Motor neuron (in vitro differentiated cells): ENCODE measurements around the gene CD47. TPM values are rescaled to one million over a fixed set of nuclear protein-coding genes. Genes with fewer than 3 reads are reported as not detected.
A peak's percentile ranks its signal among the peaks of the same experiment; 100 is the strongest.

Experiments used
- ATAC-seq, 8 experiments: fragments of 200-7000 bp; cut with Tn5 transposase; replicated peaks in 6 of 8; 2 replicates each; pipeline ENCODE4 v1.8.0; 2021; ENCODE audit warnings: mild to moderate bottlenecking in 8 of 8, moderate library complexity in 8 of 8
- H3K27ac ChIP-seq, 2 donors: fragments of 250-450 bp; sonication (Bioruptor Pico); 2 replicates each; pipeline ENCODE4 v1.9.0; 2021; ENCODE audit warnings: antibody characterized with exemption in 2 of 2, mild to moderate bottlenecking in 2 of 2, moderate library complexity in 1 of 2
- H3K4me1 ChIP-seq, 2 donors: fragments of 250-450 bp; sonication (Bioruptor Pico); replicated peaks in 1 of 2; 2 replicates each; pipeline ENCODE4 v1.6.1; 2021; ENCODE audit warnings: antibody characterized with exemption in 2 of 2, mild to moderate bottlenecking in 2 of 2, moderate library complexity in 1 of 2
- H3K4me3 ChIP-seq, 5 donors: fragments of 250-450 bp; sonication (Bioruptor Pico); 2 replicates each; pipeline ENCODE4 v1.9.0; 2021; ENCODE audit warnings: antibody characterized with exemption in 5 of 5, mild to moderate bottlenecking in 5 of 5, moderate library complexity in 4 of 5
- WGBS, 10 experiments: fragments of 450-650 bp; shearing (Covaris generic); methylation state at CpG; one replicate each; pipeline ENCODE4 v1.0.0; 2022; 5-methylcytosine and 5-hydroxymethylcytosine counted together
- in situ Hi-C, 9 experiments: fragments of 400-800 bp; cut with MboI; loops; one replicate each; pipeline ENCODE4 v1.15.0; 2021; ENCODE audit warnings: low sequenced_read_pairs in 9 of 9, low pct_unique_long_range_greater_than_20kb in 2 of 9; ENCODE audit not compliant: unreplicated experiment in 9 of 9
- total RNA-seq, 8 experiments: library from RNA; unstranded; fragments of 300-600 nt; gene quantifications; 2 replicates each; pipeline versions ENCODE4 v1.2.3 to v1.2.4, GENCODE V29; 2022

Gene CD47
- total RNA-seq, result 100 to 1,000 TPM in 3 of 8 experiments, 10 to 100 TPM in 5; 29.5 to 184 (median 77.9) TPM

GRCh38 chr3:108090701-108091497 lies at the start of gene CD47:
Gene CD47, minus strand, starts transcription at chr3:108091031. Its CDS starts 123 bp downstream, at chr3:108090908.
- 0 to 18% (median 4%) methylated on average over 5 to 18 of the region's 106 CpGs; no CpG with 5 or more reads in 7 of the 10 experiments for WGBS, 10 experiments
- peak; percentile 68 to 96 (median 92) for ATAC-seq
- Histone ChIP-seq H3K27ac (peak within 1 kb of the TSS; percentile 24 to 48), H3K4me3 (peak within 1 kb of the TSS; percentile 64 to 87 (median 78)), H3K4me1 (peaks cover 0 to 12% of the 10 kb centered on the region in 2 donors)
- in situ Hi-C loops, result no loop called here

- WGBS, 10 experiments, result 39 to 96% (median 88%) methylated on average over 1 to 5 of the region's 5 CpGs
- in situ Hi-C loops, result no loop called here
Observed at GRCh38 chr3:108137460-108137814, 46.6 kb upstream of the CD47 start.

GRCh38 chr3:108136561-108137459 lies 46.0 kb upstream of the CD47 start:
- no peak for ATAC-seq
- in situ Hi-C loops, result no loop called here
- WGBS, 10 experiments, result 73 to 96% (median 86%) methylated on average over 1 to 8 of the region's 13 CpGs; no CpG with 5 or more reads in 1 of the 10 experiments

More at GRCh38 chr3:108137460-108137814, 46.6 kb upstream of the CD47 start:
- no peaks in the 10 kb centered on the region for H3K4me1 ChIP-seq
- no peak for ATAC-seq
- no peak overlapping the region for H3K27ac ChIP-seq
- H3K4me3 ChIP-seq, result no peak overlapping the region

DNA sequence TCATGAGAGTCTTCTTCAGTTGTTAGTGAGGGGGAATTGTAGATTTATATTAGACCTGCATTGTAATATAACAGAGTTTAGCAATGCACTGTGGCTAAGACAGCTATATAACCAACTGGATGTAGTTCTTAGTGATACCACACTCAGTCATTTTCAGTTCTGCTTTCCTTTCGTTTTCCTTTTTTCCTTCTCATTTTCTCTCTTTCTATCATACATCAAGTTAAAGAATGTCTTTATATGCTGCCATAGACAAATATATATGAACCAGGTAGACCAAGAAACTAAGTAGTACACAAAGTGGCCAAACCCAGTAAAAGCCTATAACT lies 43.7 kb upstream of the CD47 start:
- WGBS, 10 experiments, result 50 to 100% (median 77%) methylated on average over 1 of the region's 1 CpG; no CpG with 5 or more reads in 2 of the 10 experiments

More at GRCh38 chr3:108136561-108137459, 46.0 kb upstream of the CD47 start:
- no peak overlapping the region for H3K4me3 ChIP-seq
- H3K27ac ChIP-seq, result no peak overlapping the region
- no peaks in the 10 kb centered on the region for H3K4me1 ChIP-seq

GRCh38 chr3:108133858-108134554 lies 43.2 kb upstream of the CD47 start:
- 47 to 100% (median 80%) methylated on average over 3 to 5 of the region's 5 CpGs for WGBS, 10 experiments
- H3K4me3 ChIP-seq, result no peak overlapping the region
- in situ Hi-C loops, result no loop called here
- H3K4me1 ChIP-seq, result no peaks in the 10 kb centered on the region
- no peak for ATAC-seq
- H3K27ac ChIP-seq, result no peak overlapping the region

More for the DNA sequence above, 43.7 kb upstream of the CD47 start:
- Histone ChIP-seq H3K4me1 (no peaks in the 10 kb centered on the region), H3K4me3 (no peak overlapping the region), H3K27ac (no peak overlapping the region)
- in situ Hi-C loops, result no loop called here
- ATAC-seq, result no peak

- no peak overlapping the region for H3K4me3 ChIP-seq
- no peak overlapping the region for H3K27ac ChIP-seq
- H3K4me1 ChIP-seq, result no peaks in the 10 kb centered on the region
- no peak for ATAC-seq
- in situ Hi-C loops, result no loop called here
Observed at GRCh38 chr3:108133048-108133369, 42.2 kb upstream of the CD47 start.

GRCh38 chr3:108131475-108132134 lies 40.8 kb upstream of the CD47 start:
- peak in 2 of 8 experiments; percentile 61 to 69 for ATAC-seq
- H3K4me3 ChIP-seq, result no peak overlapping the region
- 3 to 86% (median 51%) methylated on average over 4 to 9 of the region's 9 CpGs; no CpG with 5 or more reads in 2 of the 10 experiments for WGBS, 10 experiments
- H3K27ac ChIP-seq, result no peak overlapping the region
- H3K4me1 ChIP-seq, result no peaks in the 10 kb centered on the region
- in situ Hi-C loops, result no loop called here

GRCh38 chr3:108130701-108131474 lies 40.1 kb upstream of the CD47 start:
- no peak overlapping the region for H3K27ac ChIP-seq
- peaks cover 0 to 6% of the 10 kb centered on the region in 2 donors for H3K4me1 ChIP-seq
- ATAC-seq, result peak in 4 of 8 experiments; percentile 50 to 89 (median 83)
- in situ Hi-C loops, result no loop called here
- no peak overlapping the region for H3K4me3 ChIP-seq

DNA sequence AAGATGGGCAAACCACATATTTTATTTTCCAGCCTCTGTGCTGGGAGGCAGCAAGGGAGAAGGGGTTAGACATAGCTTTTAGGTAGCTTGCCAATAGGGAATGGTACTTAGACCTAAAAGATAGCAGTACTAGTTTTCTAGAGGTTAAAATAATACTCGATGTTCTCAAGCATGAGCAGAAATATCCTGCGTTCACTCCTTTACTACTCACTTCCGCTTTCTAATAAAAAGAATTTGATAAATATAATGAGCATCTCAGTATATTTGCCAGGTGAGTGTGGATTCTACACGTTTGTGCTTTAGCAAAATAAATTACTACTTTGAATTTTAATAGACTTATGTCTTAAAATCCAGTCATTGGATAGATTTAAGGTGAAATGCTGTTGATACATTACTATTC lies 39.4 kb upstream of the CD47 start:
- WGBS, 10 experiments, result 40 to 92% (median 78%) methylated on average over 1 to 4 of the region's 4 CpGs; no CpG with 5 or more reads in 1 of the 10 experiments
- Histone ChIP-seq H3K27ac (no peak overlapping the region), H3K4me3 (no peak overlapping the region), H3K4me1 (peaks cover 5 to 6% of the 10 kb centered on the region in 2 donors)
- in situ Hi-C loops, result no loop called here
- no peak for ATAC-seq

GRCh38 chr3:108127301-108127988 lies 36.6 kb upstream of the CD47 start:
- WGBS, 10 experiments, result 76 to 96% (median 85%) methylated on average over 3 to 9 of the region's 9 CpGs
- Histone ChIP-seq H3K4me1 (peaks cover 15 to 19% of the 10 kb centered on the region in 2 donors), H3K27ac (no peak overlapping the region), H3K4me3 (no peak overlapping the region)
- in situ Hi-C loops, result no loop called here
- no peak for ATAC-seq

- WGBS, 10 experiments, result 100% methylated on average over 1 of the region's 1 CpG; no CpG with 5 or more reads in 5 of the 10 experiments
- Histone ChIP-seq H3K4me3 (no peak overlapping the region), H3K27ac (no peak overlapping the region), H3K4me1 (peaks cover 15 to 19% of the 10 kb centered on the region in 2 donors)
- no peak for ATAC-seq
- in situ Hi-C loops, result no loop called here
Observed at GRCh38 chr3:108126348-108126747, 35.5 kb upstream of the CD47 start.
